Neural cell (in vitro differentiated cells): ENCODE results near the gene OSBPL2.

Experiments
- CTCF ChIP-seq: fragments of 450-650 bp; IDR thresholded peaks from 2 replicates; pipeline ENCODE4 v1.5.1; 2014; ENCODE audit warnings: antibody characterized with exemption, mild to moderate bottlenecking, moderate library complexity; ENCODE audit not compliant: poor library complexity, severe bottlenecking
- EZH2 ChIP-seq: fragments of 200-600, 300-800 bp; shearing (Covaris generic), sonication (generic); IDR thresholded peaks from 2 replicates; pipeline ENCODE4 v1.6.1; 2014; ENCODE audit warnings: antibody characterized with exemption, low read length, borderline replicate concordance, mild to moderate bottlenecking; ENCODE audit not compliant: insufficient read depth, poor library complexity, severe bottlenecking

- TF ChIP-seq CTCF (no peak), EZH2 (no peak)
Observed at GRCh38 chr20:62268228-62268900, 30.0 kb downstream of the OSBPL2 start.
